ENCODE results near the gene SART3. TPM values are rescaled to one million over a fixed set of nuclear protein-coding genes. Genes with fewer than 3 reads are reported as not detected.

The SART3 gene
- total RNA-seq, 6 experiments from 2014 or later: 33.8 to 36.3 (median 34.8) TPM

DNA sequence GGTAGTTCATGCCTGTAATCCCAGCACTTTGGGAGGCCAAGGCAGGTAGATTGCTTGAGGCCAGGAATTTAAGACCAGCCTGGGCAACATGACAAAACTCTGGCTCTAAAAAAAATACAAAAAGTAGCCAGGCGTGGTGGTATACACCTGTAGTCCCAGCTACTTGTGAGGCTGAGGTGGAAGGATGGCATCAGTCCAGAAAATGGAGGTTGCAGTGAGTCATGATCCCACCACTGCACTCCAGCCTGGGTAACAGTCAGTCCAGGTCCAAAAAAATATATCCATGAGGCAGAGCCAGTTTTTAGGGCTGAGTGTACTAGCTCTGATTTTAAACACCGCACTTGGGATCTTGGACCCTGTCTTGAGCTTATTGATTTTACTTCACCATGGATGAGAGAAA, 76.5 kb downstream of the SART3 start:
- H3K4me1 Mint-ChIP-seq (ENCODE audit: low read depth): peaks cover 9% of the 10 kb centered on the region
- no peak overlapping the region for H3K27ac Mint-ChIP-seq
- DNase-seq: no peak
- H3K36me3 Mint-ChIP-seq (ENCODE audit: low read depth): no peaks in the 10 kb centered on the region
- H3K9me3 Mint-ChIP-seq: no peaks in the 10 kb centered on the region; the same call in 1 of the 2 replicates
- TF ChIP-seq, protein P1, sequence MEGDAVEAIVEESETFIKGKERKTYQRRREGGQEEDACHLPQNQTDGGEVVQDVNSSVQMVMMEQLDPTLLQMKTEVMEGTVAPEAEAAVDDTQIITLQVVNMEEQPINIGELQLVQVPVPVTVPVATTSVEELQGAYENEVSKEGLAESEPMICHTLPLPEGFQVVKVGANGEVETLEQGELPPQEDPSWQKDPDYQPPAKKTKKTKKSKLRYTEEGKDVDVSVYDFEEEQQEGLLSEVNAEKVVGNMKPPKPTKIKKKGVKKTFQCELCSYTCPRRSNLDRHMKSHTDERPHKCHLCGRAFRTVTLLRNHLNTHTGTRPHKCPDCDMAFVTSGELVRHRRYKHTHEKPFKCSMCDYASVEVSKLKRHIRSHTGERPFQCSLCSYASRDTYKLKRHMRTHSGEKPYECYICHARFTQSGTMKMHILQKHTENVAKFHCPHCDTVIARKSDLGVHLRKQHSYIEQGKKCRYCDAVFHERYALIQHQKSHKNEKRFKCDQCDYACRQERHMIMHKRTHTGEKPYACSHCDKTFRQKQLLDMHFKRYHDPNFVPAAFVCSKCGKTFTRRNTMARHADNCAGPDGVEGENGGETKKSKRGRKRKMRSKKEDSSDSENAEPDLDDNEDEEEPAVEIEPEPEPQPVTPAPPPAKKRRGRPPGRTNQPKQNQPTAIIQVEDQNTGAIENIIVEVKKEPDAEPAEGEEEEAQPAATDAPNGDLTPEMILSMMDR (IDR thresholded peaks at IDR 0.05): no peak
- no peak overlapping the region for H3K4me3 Mint-ChIP-seq
- H3K27me3 Mint-ChIP-seq (ENCODE audit: insufficient read depth): no peaks in the 10 kb centered on the region

DNA sequence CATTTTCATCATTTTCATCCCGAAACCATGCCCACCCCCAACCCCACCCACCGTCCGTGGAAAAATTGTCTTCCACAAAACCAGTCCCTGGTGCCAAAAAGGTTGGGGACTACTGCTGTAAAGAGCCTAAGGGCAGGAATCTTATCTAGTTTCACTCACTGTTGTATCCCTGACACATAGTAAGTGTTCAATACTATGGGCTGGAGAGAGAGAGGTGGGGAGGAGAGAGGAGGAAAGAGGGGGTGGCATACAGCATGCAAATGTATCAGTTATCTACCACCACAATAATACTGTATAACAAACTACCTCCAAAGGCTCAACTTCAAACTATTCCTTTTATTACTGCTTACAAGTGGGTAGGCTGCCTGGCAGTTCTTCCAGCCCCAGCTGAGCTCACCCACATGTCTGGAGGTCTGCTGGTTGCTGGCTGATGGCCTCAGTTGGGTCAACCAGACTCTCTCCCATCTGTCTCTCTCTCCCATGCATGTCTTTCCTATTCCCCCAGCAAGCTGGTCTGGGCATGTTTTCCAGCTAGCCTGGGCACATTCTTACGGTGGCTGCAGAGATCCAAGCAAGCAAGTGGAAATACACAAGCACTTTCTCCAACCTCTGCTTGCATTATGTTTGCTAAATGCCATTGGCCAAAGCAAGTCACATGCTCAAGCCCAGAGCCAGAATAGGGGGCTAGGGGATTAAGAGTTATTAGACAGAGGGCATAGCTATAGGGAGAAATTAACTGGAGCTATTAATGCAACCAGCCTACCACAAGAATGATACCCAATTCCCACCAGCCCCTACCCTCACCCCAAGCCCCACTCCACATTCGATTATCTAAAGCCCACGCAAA, 77.5 kb downstream of the SART3 start:
- no peaks in the 10 kb centered on the region; the same call in 1 of the 2 replicates for H3K9me3 Mint-ChIP-seq
- TF ChIP-seq, protein P1 (IDR thresholded peaks at IDR 0.05): no peak

DNA sequence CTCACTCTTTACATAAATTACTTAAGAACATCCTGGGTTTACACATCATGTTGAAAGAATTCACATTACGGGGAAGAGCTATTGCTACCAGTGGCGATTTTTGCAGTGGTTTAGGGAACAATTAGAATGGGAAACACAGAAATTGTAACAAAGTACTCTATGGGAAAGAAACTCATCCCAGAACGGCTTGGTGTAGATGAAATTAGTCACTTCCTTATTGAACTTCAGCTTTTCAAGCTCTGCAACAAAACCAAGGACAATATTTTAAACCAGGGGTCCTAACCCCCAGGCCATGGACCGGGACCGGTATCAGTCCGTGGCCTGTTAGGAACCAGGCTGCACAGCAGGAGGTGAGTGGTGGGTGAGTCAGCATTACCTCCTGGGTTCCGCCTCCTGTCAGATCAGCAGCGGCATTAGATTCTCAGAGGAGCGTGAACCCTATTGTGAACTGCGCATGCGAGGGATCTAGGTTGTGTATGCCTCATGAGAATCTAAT, 78.2 kb downstream of the SART3 start:
- no peaks in the 10 kb centered on the region for H3K36me3 Mint-ChIP-seq (ENCODE audit: low read depth)
- H3K27me3 Mint-ChIP-seq (ENCODE audit: insufficient read depth): no peaks in the 10 kb centered on the region
- H3K4me3 Mint-ChIP-seq: no peak overlapping the region
- TF ChIP-seq, protein P1 (IDR thresholded peaks at IDR 0.05): no peak
- no peak overlapping the region for H3K27ac Mint-ChIP-seq
- DNase-seq: no peak
- peaks cover 9% of the 10 kb centered on the region for H3K4me1 Mint-ChIP-seq (ENCODE audit: low read depth)
- no peaks in the 10 kb centered on the region; the same call in 1 of the 2 replicates for H3K9me3 Mint-ChIP-seq

More for the DNA sequence above, 77.5 kb downstream of the SART3 start:
- Mint-ChIP-seq H3K36me3 (ENCODE audit: low read depth) (no peaks in the 10 kb centered on the region), H3K4me1 (ENCODE audit: low read depth) (peaks cover 9% of the 10 kb centered on the region), H3K27ac (no peak overlapping the region), H3K27me3 (ENCODE audit: insufficient read depth) (no peaks in the 10 kb centered on the region), H3K4me3 (no peak overlapping the region)
- no peak for DNase-seq

DNA sequence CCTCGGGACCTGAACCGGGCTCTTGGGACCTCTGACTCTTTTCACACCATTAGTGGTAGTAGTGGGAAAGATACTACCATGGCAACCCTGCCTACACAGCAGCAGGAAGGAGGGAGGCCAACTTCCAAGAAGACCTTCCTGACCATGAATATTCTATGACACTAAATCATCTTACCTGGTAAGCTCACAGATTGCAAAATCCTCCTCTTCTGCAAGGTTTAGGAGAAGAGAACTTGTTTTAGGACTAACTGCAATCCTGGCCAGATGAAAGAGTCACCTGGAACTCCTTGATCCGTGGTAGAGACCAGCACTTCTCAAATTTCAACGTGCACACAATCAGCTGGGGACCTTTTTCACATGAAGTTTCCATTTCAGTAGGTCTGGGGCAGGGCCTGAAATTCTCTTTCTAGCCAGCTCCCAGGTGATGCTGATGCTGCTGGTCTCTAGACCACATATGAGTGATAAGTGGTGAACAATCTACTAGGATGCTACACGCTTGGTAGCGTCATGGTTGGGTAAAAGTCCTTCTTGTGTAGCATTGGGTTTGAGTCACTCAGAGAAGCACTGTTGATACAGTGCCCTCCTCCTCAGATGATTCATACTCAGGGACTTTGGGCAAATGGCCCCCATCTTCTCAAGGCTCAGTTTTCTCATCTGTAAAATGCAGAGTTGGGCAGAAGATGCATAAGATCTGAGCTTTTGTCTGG, 81.5 kb downstream of the SART3 start:
- Mint-ChIP-seq H3K36me3 (ENCODE audit: low read depth) (no peaks in the 10 kb centered on the region), H3K27me3 (ENCODE audit: insufficient read depth) (peaks cover 5% of the 10 kb centered on the region; the same call in 1 of the 2 replicates), H3K4me3 (no peak overlapping the region), H3K9me3 (no peaks in the 10 kb centered on the region), H3K4me1 (ENCODE audit: low read depth) (peaks cover 9% of the 10 kb centered on the region), H3K27ac (no peak overlapping the region)
- TF ChIP-seq, protein P1 (IDR thresholded peaks at IDR 0.05): no peak
- no peak for DNase-seq

DNA sequence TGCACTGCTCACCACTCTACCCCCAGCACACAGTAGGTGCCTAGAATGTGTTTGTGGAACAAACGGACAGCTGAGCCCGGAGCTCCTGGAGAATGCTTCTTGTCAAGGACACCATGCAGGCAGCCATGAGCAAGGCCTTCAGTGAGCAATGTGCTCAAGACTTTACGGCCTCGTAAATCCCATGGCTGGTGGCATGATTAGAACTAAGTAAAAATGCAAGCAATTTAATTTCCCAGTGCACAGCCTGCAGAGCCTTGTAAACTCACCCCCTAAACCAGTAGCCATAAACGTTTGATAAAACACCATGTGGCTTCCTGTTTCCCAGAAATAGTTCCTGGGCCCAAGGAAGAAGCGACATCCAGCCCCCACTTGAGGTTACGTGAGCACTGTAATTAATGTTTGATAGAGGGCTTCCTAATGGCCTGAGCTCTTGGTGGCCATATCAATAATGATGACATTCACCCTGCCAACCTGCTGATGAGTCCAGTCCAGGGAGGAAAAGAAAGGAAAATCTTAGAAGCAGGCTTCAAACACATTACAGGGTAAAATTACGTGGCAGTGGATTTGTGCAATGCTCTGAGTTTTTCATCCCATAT, 82.3 kb downstream of the SART3 start:
- DNase-seq: no peak
- Mint-ChIP-seq H3K27me3 (ENCODE audit: insufficient read depth) (peaks cover 5% of the 10 kb centered on the region; the same call in 1 of the 2 replicates), H3K27ac (no peak overlapping the region), H3K4me1 (ENCODE audit: low read depth) (peaks cover 9% of the 10 kb centered on the region), H3K4me3 (no peak overlapping the region), H3K36me3 (ENCODE audit: low read depth) (no peaks in the 10 kb centered on the region), H3K9me3 (no peaks in the 10 kb centered on the region)
- TF ChIP-seq, protein P1 (IDR thresholded peaks at IDR 0.05): no peak
